ENCODE results near the gene PEAK1. TPM values are rescaled to one million over a fixed set of nuclear protein-coding genes. Genes with fewer than 3 reads are reported as not detected.

Gene PEAK1
- total and polyA plus RNA-seq, 2 donors (not counting 3 experiments of a cell fraction or from before 2014, with no cell fraction given) = 17.9 to 91.9 TPM

DNA sequence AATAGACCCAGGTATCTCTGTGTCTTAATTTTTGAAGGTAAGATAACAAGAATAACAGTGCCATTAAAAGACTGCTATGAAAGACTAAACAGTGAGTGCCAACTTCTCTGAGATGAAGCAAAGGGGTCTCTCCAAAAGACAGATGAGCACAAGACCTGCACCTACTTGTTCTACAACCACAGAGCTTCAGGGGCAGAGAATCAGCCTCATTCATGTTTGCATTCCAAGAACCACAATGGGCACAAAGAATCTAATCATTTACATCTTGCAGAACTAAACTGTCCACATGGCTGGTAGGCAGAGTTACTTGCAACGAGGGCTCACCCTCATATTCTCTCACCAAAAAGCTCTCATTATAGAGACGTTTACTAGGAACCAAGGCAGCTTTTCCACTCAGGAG is 83.9 kb downstream of the PEAK1 start:
- Histone ChIP-seq H3K36me3 (ENCODE audit: control insufficient read depth in 2 of 2, extremely low read depth in 1 of 2, insufficient read depth in 2 of 2, low read length in 2 of 2) (no peaks in the 10 kb centered on the region), H3K4me1 (ENCODE audit: control insufficient read depth, extremely low read depth, insufficient read depth, low read length) (no peaks in the 10 kb centered on the region), H4K20me1 (replicated peaks; ENCODE audit: control insufficient read depth, extremely low read depth, insufficient read depth, low read length) (peaks cover 9% of the 10 kb centered on the region), H3K79me2 (ENCODE audit: control insufficient read depth, insufficient read depth, low read length) (peaks cover 33% of the 10 kb centered on the region), H3K9ac (replicated peaks; ENCODE audit: extremely low read depth, insufficient read depth, low read length) (no peak overlapping the region), H3K4me2 (ENCODE audit: insufficient read depth, low read length) (no peak overlapping the region), H3K27me3 (ENCODE audit: control insufficient read depth in 2 of 2, insufficient read depth in 2 of 2, low read length in 2 of 2) (no peaks in the 10 kb centered on the region), H3K9me1 (replicated peaks; ENCODE audit: control insufficient read depth, extremely low read depth, insufficient read depth, low read length) (no peaks in the 10 kb centered on the region), H2AFZ (ENCODE audit: low read depth, low read length) (no peak overlapping the region), H3K9me3 (replicated peaks; ENCODE audit: control insufficient read depth, insufficient read depth, low read length) (no peaks in the 10 kb centered on the region), H3K27ac (ENCODE audit: insufficient read depth, low read depth, low read length) (no peak overlapping the region), H3K4me3 (replicated peaks in 1 of 3; ENCODE audit: insufficient read depth in 1 of 3, low read depth in 1 of 3, low read length in 3 of 3) (no peak overlapping the region)
- dilution Hi-C loops (cut with MboI; ENCODE audit: extremely low pct_ligation_motif_present, low sequenced_read_pairs) (no loop called here), intact Hi-C loops (cut with micrococcal nuclease) (no loop called here)
- no TSS peak for BruUV-seq (replicated peaks)
- TF ChIP-seq, protein P1, sequence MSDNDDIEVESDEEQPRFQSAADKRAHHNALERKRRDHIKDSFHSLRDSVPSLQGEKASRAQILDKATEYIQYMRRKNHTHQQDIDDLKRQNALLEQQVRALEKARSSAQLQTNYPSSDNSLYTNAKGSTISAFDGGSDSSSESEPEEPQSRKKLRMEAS (IDR thresholded peaks at IDR 0.05; ENCODE audit: insufficient read depth, insufficient read length) = no peak
- no peak for TF ChIP-seq GATA2 (IDR thresholded peaks at IDR 0.05; ENCODE audit: insufficient read depth, insufficient read length, low read depth, low read length)
- no peak for TF ChIP-seq MYC (IDR thresholded peaks at IDR 0.05; ENCODE audit: low read depth, low read length)
- TF ChIP-seq POLR2AphosphoS5 (IDR thresholded peaks at IDR 0.05; ENCODE audit: insufficient read depth, low read depth, low read length) = no peak
- TF ChIP-seq, protein P2, sequence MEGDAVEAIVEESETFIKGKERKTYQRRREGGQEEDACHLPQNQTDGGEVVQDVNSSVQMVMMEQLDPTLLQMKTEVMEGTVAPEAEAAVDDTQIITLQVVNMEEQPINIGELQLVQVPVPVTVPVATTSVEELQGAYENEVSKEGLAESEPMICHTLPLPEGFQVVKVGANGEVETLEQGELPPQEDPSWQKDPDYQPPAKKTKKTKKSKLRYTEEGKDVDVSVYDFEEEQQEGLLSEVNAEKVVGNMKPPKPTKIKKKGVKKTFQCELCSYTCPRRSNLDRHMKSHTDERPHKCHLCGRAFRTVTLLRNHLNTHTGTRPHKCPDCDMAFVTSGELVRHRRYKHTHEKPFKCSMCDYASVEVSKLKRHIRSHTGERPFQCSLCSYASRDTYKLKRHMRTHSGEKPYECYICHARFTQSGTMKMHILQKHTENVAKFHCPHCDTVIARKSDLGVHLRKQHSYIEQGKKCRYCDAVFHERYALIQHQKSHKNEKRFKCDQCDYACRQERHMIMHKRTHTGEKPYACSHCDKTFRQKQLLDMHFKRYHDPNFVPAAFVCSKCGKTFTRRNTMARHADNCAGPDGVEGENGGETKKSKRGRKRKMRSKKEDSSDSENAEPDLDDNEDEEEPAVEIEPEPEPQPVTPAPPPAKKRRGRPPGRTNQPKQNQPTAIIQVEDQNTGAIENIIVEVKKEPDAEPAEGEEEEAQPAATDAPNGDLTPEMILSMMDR (IDR thresholded peaks at IDR 0.05; ENCODE audit: extremely low read depth in 1 of 2, insufficient read depth in 1 of 2, low read depth in 1 of 2, low read length in 2 of 2) = no peak
- no peak for TF ChIP-seq EZH2 (IDR thresholded peaks at IDR 0.05; ENCODE audit: borderline replicate concordance, low read depth, low read length, severe bottlenecking)
- TF ChIP-seq FOS (IDR thresholded peaks at IDR 0.05; ENCODE audit: borderline replicate concordance, insufficient read depth, low read length) = no peak
- no peak for TF ChIP-seq POLR2A (IDR thresholded peaks at IDR 0.05; ENCODE audit: low read depth, low read length)
- TF ChIP-seq JUN (IDR thresholded peaks at IDR 0.05; ENCODE audit: borderline replicate concordance, insufficient read depth, insufficient read length, low read depth) = no peak
- ChIA-PET POLR2A (no interaction called here), CTCF (interaction anchor here (0.9 to 2.1 kb wide), 3 partner anchors 10 to 161 kb away, joined by 4 to 6 read pairs (median 6); no protein-coding TSS in a partner anchor)
- FAIRE-seq (no peak), DNase-seq (ENCODE audit: low read depth, low spot score) (no peak)
